K562 (cell line): ENCODE measurements around the gene FDX2. TPM values are rescaled to one million over a fixed set of nuclear protein-coding genes. Genes with fewer than 3 reads are reported as not detected.

ENCODE experiments used
- BCOR ChIP-seq: fragments of 450-650 bp; IDR thresholded peaks from 2 replicates; pipeline ENCODE4 v1.6.1; 2016
- DDX20 ChIP-seq: fragments of 450-650 bp; IDR thresholded peaks from 2 replicates; pipeline ENCODE4 v1.6.1; 2016; ENCODE audit warnings: missing genetic modification characterization, low read depth, mild to moderate bottlenecking, missing compliant biosample characterization, moderate library complexity
- ELF2 ChIP-seq: fragments of 250-450 bp; sonication (Bioruptor Pico); IDR thresholded peaks from 2 replicates; pipeline ENCODE4 v1.5.0; 2021; ENCODE audit warnings: mild to moderate bottlenecking
- FOXJ2 ChIP-seq: fragments of 200-800 bp; sonication (Bioruptor generic); IDR thresholded peaks from 2 replicates; pipeline ENCODE4 v1.6.1; 2016; ENCODE audit warnings: missing genetic modification characterization, missing compliant biosample characterization
- GTF2F1 ChIP-seq: IDR thresholded peaks from 2 replicates; pipeline ENCODE4 v1.6.1; 2011; ENCODE audit warnings: low read depth, low read length, improper control_type of control experiment
- HMGXB4 ChIP-seq: sonication (generic); formaldehyde crosslinking; IDR thresholded peaks from 2 replicates; pipeline ENCODE4 v1.8.1; 2023; ENCODE audit warnings: mild to moderate bottlenecking, missing genetic modification reagents
- KLF13 ChIP-seq: fragments of 450-650 bp; IDR thresholded peaks from 2 replicates; pipeline ENCODE4 v1.6.1; 2016; ENCODE audit warnings: missing genetic modification characterization, low read depth, mild to moderate bottlenecking, missing compliant biosample characterization, moderate library complexity, borderline replicate concordance
- MBD2 ChIP-seq: sonication (generic); IDR thresholded peaks from 2 replicates; pipeline ENCODE4 v1.6.1; 2016; ENCODE audit warnings: low read depth, borderline replicate concordance
- MTA1 ChIP-seq: fragments of 450-650 bp; IDR thresholded peaks from 2 replicates; pipeline ENCODE4 v1.6.1; 2017; ENCODE audit warnings: borderline replicate concordance
- NR1H2 ChIP-seq: sonication (generic); formaldehyde crosslinking; IDR thresholded peaks from 2 replicates; pipeline ENCODE4 v1.4.0; 2020; ENCODE audit warnings: mild to moderate bottlenecking, missing genetic modification reagents
- PATZ1 ChIP-seq: fragments of 250-450 bp; sonication (Bioruptor Pico); IDR thresholded peaks from 2 replicates; pipeline ENCODE4 v1.5.0; 2020; ENCODE audit warnings: mild to moderate bottlenecking, borderline replicate concordance
- PKNOX1 ChIP-seq: fragments of 450-650 bp; IDR thresholded peaks from 2 replicates; pipeline ENCODE4 v1.6.1; 2016
- POLR2G ChIP-seq: fragments of 200-400 bp; formaldehyde crosslinking; IDR thresholded peaks from 2 replicates; pipeline ENCODE4 v1.6.1; 2017; ENCODE audit warnings: low read depth, mild to moderate bottlenecking, antibody characterized with exemption, low read length, moderate library complexity
- RAD21 ChIP-seq, 2 experiments: fragments of 250-450 bp in 1 of 2; fragments of 450-650 bp in 1 of 2; sonication (Bioruptor Pico) in 1 of 2; formaldehyde crosslinking in 1 of 2; IDR thresholded peaks in 1 of 2; conservative IDR thresholded peaks in 1 of 2; 2 replicates each; pipeline versions ENCODE4 v1.4.0 to v1.8.0; 2020 to 2022; ENCODE audit warnings: mild to moderate bottlenecking in 2 of 2, moderate library complexity in 1 of 2
- polyA plus RNA-seq, 8 experiments: library from polyadenylated mRNA; depleted of rRNA in 4 of 8; stranded (reverse) in 5 of 8; unstranded in 3 of 8; fragments of >200 nt; fragmentation: Nextera tagmentation in 2 of 8; fragmentation: Illumina TruSeq in 1 of 8; extraction: Ambion mirVana in 2 of 8; extraction: Trizol in 1 of 8; gene quantifications; 2 replicates each; pipeline versions ENCODE4 v1.2.1 to v1.2.3, GENCODE V29; 2011 to 2014; ENCODE audit warnings: inconsistent platforms in 1 of 8, missing spikeins in 1 of 8
- total RNA-seq, 7 experiments: library from RNA; depleted of rRNA in 6 of 7; stranded (reverse); fragments of >200 nt in 6 of 7; fragmentation: Illumina TruSeq in 2 of 7; extraction: Trizol in 2 of 7; gene quantifications; 2 replicates each; pipeline versions ENCODE4 v1.2.1 to v1.2.3, GENCODE V29; 2011 to 2021; ENCODE audit warnings: low replicate concordance in 1 of 7

The FDX2 gene
- total and polyA plus RNA-seq, 9 of the 15 experiments (the other 6 are each of a cell fraction or from before 2014, with no cell fraction given), result 2.5 to 49.8 (median 29.7) TPM

GRCh38 chr19:10332965-10333757 is 17.3 kb upstream of the FDX2 start, which contains the start of gene RAVER1 (continued):
- 0 out of 2 replicates have a peak, but pooled peaks have one; percentile 26 for TF ChIP-seq MTA1
- no peak for TF ChIP-seq DDX20 (tag)
- peak; percentile 57 for TF ChIP-seq BCOR
- peak; percentile 95 for TF ChIP-seq MBD2
- 0 out of 2 replicates have a peak, but pooled peaks have one; percentile 67 for TF ChIP-seq HMGXB4 (CRISPR knock-in tag)
- TF ChIP-seq PKNOX1, result peak; percentile 42; the same call in 1 of the 2 replicates
- TF ChIP-seq KLF13 (tag), result 0 out of 2 replicates have a peak, but pooled peaks have one; percentile 71
- TF ChIP-seq POLR2G, result peak; percentile 99
- TF ChIP-seq RAD21 (CRISPR knock-in tag; conservative IDR thresholded peaks at IDR 0.05 in 1 of 2, IDR thresholded peaks at IDR 0.05 in 1 of 2), result 0 out of 4 replicates have a peak, but pooled peaks of 1 of the 2 experiments have one; percentile 3
- no peak for TF ChIP-seq FOXJ2
- TF ChIP-seq NR1H2 (CRISPR knock-in tag), result 0 out of 2 replicates have a peak, but pooled peaks have one; percentile 6
- peak; percentile 72 for TF ChIP-seq ELF2 (CRISPR knock-in tag)
- peak; percentile 53; the same call in 1 of the 2 replicates for TF ChIP-seq GTF2F1
- TF ChIP-seq PATZ1 (CRISPR knock-in tag), result peak; percentile 40; the same call in 1 of the 2 replicates
